Immature natural killer cell (primary cell): Measurements from ENCODE around the gene TIGD7. TPM values are rescaled to one million over a fixed set of nuclear protein-coding genes. Genes with fewer than 3 reads are reported as not detected.

ENCODE experiments used
- polyA plus RNA-seq, 3 donors: library from polyadenylated mRNA; unstranded; fragments of 300-500 nt; fragmentation: Illumina TruSeq; gene quantifications; one replicate each; pipeline ENCODE4 v1.2.3, GENCODE V29; 2021

Gene TIGD7
- polyA plus RNA-seq, 3 donors from 2014 or later, result 2.9 to 4.6 (median 3.9) TPM

Other genes starting within 250 kb of the TIGD7 start
- gene IL32, start 239.8 kb downstream of the TIGD7 start, polyA plus RNA-seq, result 1,000 to 10,000 TPM in 1 of 3 donors, 100 to 1,000 TPM in 2; 878 to 1,331 (median 944) TPM
- gene ZSCAN10, start 206.1 kb downstream of the TIGD7 start, polyA plus RNA-seq, result under 1 TPM in 1 of 3 donors, not detected in 2; 0.13 TPM
- under 1 TPM in 1 of 3 donors, not detected in 2; 0.13 TPM for gene ZNF205, start 192.8 kb downstream of the TIGD7 start, polyA plus RNA-seq
- gene ZNF213, start 170.4 kb downstream of the TIGD7 start, polyA plus RNA-seq, result 1 to 10 TPM; 1.7 to 4.5 (median 2.4) TPM
- not detected for gene OR1F1, start 117.2 kb downstream of the TIGD7 start, polyA plus RNA-seq
- gene ZNF200, start 70.3 kb downstream of the TIGD7 start, polyA plus RNA-seq, result 10 to 100 TPM in 1 of 3 donors, 1 to 10 TPM in 2; 6.2 to 14.5 (median 9.8) TPM
- under 1 TPM in 2 of 3 donors, not detected in 1; 0.32 to 0.46 TPM for gene MEFV, start 48.8 kb downstream of the TIGD7 start, polyA plus RNA-seq
- gene ZNF263, start 21.9 kb downstream of the TIGD7 start, polyA plus RNA-seq, result 10 to 100 TPM; 38.2 to 51.0 (median 42.9) TPM
- 10 to 100 TPM; 10.8 to 24.9 (median 20.2) TPM for gene ZNF75A, start 67 bp upstream of the TIGD7 start, polyA plus RNA-seq
- gene OR2C1, start 50.5 kb upstream of the TIGD7 start, polyA plus RNA-seq, result under 1 TPM in 1 of 3 donors, not detected in 2; 0.34 TPM
- gene ZSCAN32, start 95.6 kb upstream of the TIGD7 start, polyA plus RNA-seq, result 10 to 100 TPM in 1 of 3 donors, 1 to 10 TPM in 2; 7.9 to 16.1 (median 8.1) TPM
- 10 to 100 TPM in 1 of 3 donors, 1 to 10 TPM in 2; 4.7 to 19.4 (median 8.5) TPM for gene ZNF174, start 95.8 kb upstream of the TIGD7 start, polyA plus RNA-seq
- 1 to 10 TPM in 2 of 3 donors, under 1 TPM in 1; 0.37 to 1.7 (median 1.2) TPM for gene ZNF597, start 138.1 kb upstream of the TIGD7 start, polyA plus RNA-seq
- gene NAA60, start 138.2 kb upstream of the TIGD7 start, polyA plus RNA-seq, result 10 to 100 TPM; 19.1 to 64.9 (median 26.2) TPM
- gene C16orf90, start 190.1 kb upstream of the TIGD7 start, polyA plus RNA-seq, result not detected
- 10 to 100 TPM in 2 of 3 donors, 1 to 10 TPM in 1; 4.7 to 16.6 (median 10.3) TPM for gene CLUAP1, start 195.6 kb upstream of the TIGD7 start, polyA plus RNA-seq